H1 (cell line): Measurements from ENCODE around the gene COL27A1. TPM values are rescaled to one million over a fixed set of nuclear protein-coding genes. Genes with fewer than 3 reads are reported as not detected.

Experiments
- CTCF ChIA-PET: fragments of 300-600 bp; sonication (Branson Sonifier 250); formaldehyde crosslinking; loops from one replicate; lab custom pipeline; 2021; ENCODE audit not compliant: partially characterized antibody; lab: Charles Lee
- POLR2A ChIA-PET: fragments of 300-600 bp; sonication (Branson Sonifier 250); formaldehyde crosslinking; loops from one replicate; lab custom pipeline; 2021; ENCODE audit warnings: inconsistent platforms; ENCODE audit not compliant: partially characterized antibody; lab: Charles Lee
- DNase-seq, 2 experiments: peaks; one replicate each; pipeline versions ENCODE4 v3.0.0 to v3.0.0-alpha.2; 2010 to 2022; ENCODE audit warnings: low spot score in 2 of 2, low read depth in 1 of 2, mixed read lengths in 1 of 2
- FAIRE-seq: peaks from 2 replicates; lab custom pipeline; 2011; peaks lifted over from hg19 to GRCh38; lab: Jason Lieb, UNC
- H2AFZ ChIP-seq: 2 replicates; pipeline ENCODE4 v1.8.1; 2012; ENCODE audit warnings: low read length, inconsistent platforms
- H2AK5ac ChIP-seq: 2 replicates; pipeline ENCODE4 v1.6.1; 2013; ENCODE audit warnings: low read depth, low read length
- H2BK120ac ChIP-seq: replicated peaks from 2 replicates; pipeline ENCODE3; 2013; ENCODE audit warnings: low read depth, low read length, inconsistent platforms
- H2BK12ac ChIP-seq: 2 replicates; pipeline ENCODE4 v1.6.1; 2013; ENCODE audit warnings: low read depth, low read length
- H2BK15ac ChIP-seq: 2 replicates; pipeline ENCODE4 v1.6.1; 2013; ENCODE audit warnings: low read length
- H2BK20ac ChIP-seq: 2 replicates; pipeline ENCODE4 v1.6.1; 2013; ENCODE audit warnings: low read length
- H2BK5ac ChIP-seq: 2 replicates; pipeline ENCODE4 v1.6.1; 2013; ENCODE audit warnings: low read depth, low read length
- H3K14ac ChIP-seq: 2 replicates; pipeline ENCODE4 v1.6.1; 2013; ENCODE audit warnings: inconsistent platforms; ENCODE audit not compliant: insufficient read length
- H3K18ac ChIP-seq: 2 replicates; pipeline ENCODE4 v1.6.1; 2013; ENCODE audit warnings: low read length; ENCODE audit errors: extremely low read depth
- H3K23ac ChIP-seq: 2 replicates; pipeline ENCODE4 v1.6.1; 2013; ENCODE audit warnings: inconsistent platforms; ENCODE audit not compliant: insufficient read length
- H3K23me2 ChIP-seq: 2 replicates; pipeline ENCODE4 v1.6.1; 2013; ENCODE audit warnings: low read depth, low read length
- H3K27ac ChIP-seq: 2 replicates; pipeline ENCODE4 v1.6.1; 2011; ENCODE audit warnings: low read depth, low read length, inconsistent platforms
- H3K27me3 ChIP-seq, 4 experiments: replicated peaks in 1 of 4; 1 replicate in 1 of 4; 2 replicates in 3 of 4; pipeline versions ENCODE4 v1.6.1 to v1.8.1; 2011 to 2013; ENCODE audit warnings: low read length in 3 of 4, mild to moderate bottlenecking in 3 of 4, inconsistent platforms in 2 of 4, mixed read lengths in 2 of 4, moderate library complexity in 1 of 4; ENCODE audit not compliant: control insufficient read depth in 3 of 4, insufficient read depth in 3 of 4; ENCODE audit errors: extremely low read depth in 1 of 4
- H3K36me3 ChIP-seq, 4 experiments: 2 replicates each; pipeline versions ENCODE4 v1.6.1 to v1.8.1; 2011 to 2013; ENCODE audit warnings: mild to moderate bottlenecking in 4 of 4, low read length in 3 of 4, moderate library complexity in 2 of 4, control low read depth in 1 of 4, inconsistent platforms in 1 of 4; ENCODE audit not compliant: insufficient read depth in 4 of 4, control insufficient read depth in 2 of 4
- H3K4ac ChIP-seq: replicated peaks from 2 replicates; pipeline ENCODE3; 2013; ENCODE audit warnings: low read length, low read depth, mixed read lengths, inconsistent platforms; ENCODE audit not compliant: insufficient read length
- H3K4me1 ChIP-seq, 4 experiments: replicated peaks in 1 of 4; 1 replicate in 1 of 4; 2 replicates in 3 of 4; pipeline versions ENCODE4 v1.6.1 to v1.8.1; 2011 to 2013; ENCODE audit warnings: low read length in 3 of 4, inconsistent platforms in 2 of 4, mixed read lengths in 1 of 4; ENCODE audit not compliant: insufficient read depth in 4 of 4, control insufficient read depth in 3 of 4
- H3K4me2 ChIP-seq, 2 experiments: 2 replicates each; pipeline versions ENCODE4 v1.6.1 to v1.8.1; 2011 to 2013; ENCODE audit warnings: low read depth in 2 of 2, low read length in 2 of 2, control low read depth in 1 of 2, inconsistent platforms in 1 of 2, mild to moderate bottlenecking in 1 of 2; ENCODE audit not compliant: insufficient read depth in 1 of 2
- H3K4me3 ChIP-seq, 4 experiments: fragments of 200-600, 300-600 bp in 1 of 4; sonication (generic), shearing (Covaris generic), sonication (Bioruptor Twin) in 1 of 4; 2 replicates each; pipeline versions ENCODE4 v1.5.1 to v1.8.1; 2011 to 2016; ENCODE audit warnings: low read length in 4 of 4, low read depth in 3 of 4, control low read depth in 2 of 4, inconsistent platforms in 2 of 4, mild to moderate bottlenecking in 2 of 4, mixed read lengths in 1 of 4, moderate library complexity in 1 of 4; ENCODE audit not compliant: insufficient read depth in 2 of 4; ENCODE audit errors: extremely low read depth in 1 of 4
- H3K56ac ChIP-seq: replicated peaks from 2 replicates; pipeline ENCODE3; 2013; ENCODE audit warnings: low read depth, mild to moderate bottlenecking, mixed read lengths, low read length, inconsistent platforms; ENCODE audit not compliant: insufficient read length
- H3K79me1 ChIP-seq: 2 replicates; pipeline ENCODE4 v1.6.1; 2013; ENCODE audit warnings: low read depth, low read length, control low read depth
- H3K79me2 ChIP-seq, 2 experiments: 2 replicates each; pipeline versions ENCODE4 v1.6.1 to v1.8.1; 2012 to 2013; ENCODE audit warnings: low read length in 2 of 2, mild to moderate bottlenecking in 2 of 2, inconsistent platforms in 1 of 2; ENCODE audit not compliant: insufficient read depth in 2 of 2, control insufficient read depth in 1 of 2
- H3K9ac ChIP-seq, 4 experiments: replicated peaks in 1 of 4; 1 replicate in 1 of 4; 2 replicates in 3 of 4; pipeline versions ENCODE4 v1.6.1 to v1.8.1; 2011 to 2013; ENCODE audit warnings: low read depth in 3 of 4, low read length in 3 of 4, control low read depth in 2 of 4, mild to moderate bottlenecking in 2 of 4, moderate library complexity in 2 of 4, inconsistent platforms in 1 of 4; ENCODE audit errors: extremely low read depth in 1 of 4
- H3K9me3 ChIP-seq, 2 experiments: 2 replicates each; pipeline versions ENCODE4 v1.6.1 to v1.8.1; 2012 to 2013; ENCODE audit warnings: mild to moderate bottlenecking in 2 of 2, moderate library complexity in 2 of 2, control low read depth in 1 of 2, inconsistent platforms in 1 of 2, low read depth in 1 of 2, low read length in 1 of 2, mixed read lengths in 1 of 2; ENCODE audit not compliant: insufficient read depth in 2 of 2
- H4K20me1 ChIP-seq, 2 experiments: replicated peaks in 1 of 2; 2 replicates each; pipeline versions ENCODE3 to v1.8.1; 2011 to 2013; ENCODE audit warnings: inconsistent platforms in 2 of 2, low read length in 2 of 2, mild to moderate bottlenecking in 1 of 2; ENCODE audit not compliant: insufficient read depth in 2 of 2, control insufficient read depth in 1 of 2
- H4K5ac ChIP-seq: 2 replicates; pipeline ENCODE4 v1.6.1; 2013; ENCODE audit warnings: low read length, low read depth, mixed read lengths, inconsistent platforms; ENCODE audit not compliant: insufficient read length
- H4K8ac ChIP-seq: 2 replicates; pipeline ENCODE4 v1.8.0; 2013; ENCODE audit warnings: mild to moderate bottlenecking, moderate library complexity, low read length, inconsistent platforms; ENCODE audit not compliant: insufficient read depth; ENCODE audit errors: extremely low read depth
- H4K91ac ChIP-seq: replicated peaks from 2 replicates; pipeline ENCODE3; 2013; ENCODE audit warnings: low read length, mixed read lengths, inconsistent platforms; ENCODE audit not compliant: insufficient read length
- CBX5 ChIP-seq: fragments of 300-800, 300-1000 bp; sonication (generic); IDR thresholded peaks from 2 replicates; pipeline ENCODE4 v1.7.1; 2016; ENCODE audit warnings: antibody characterized with exemption, low read length, low read depth
- SP1 ChIP-seq: IDR thresholded peaks from 2 replicates; pipeline ENCODE4 v1.6.1; 2011; ENCODE audit warnings: low read depth, low read length
- WGBS, 2 experiments: shearing (Covaris generic) in 1 of 2; methylation state at CpG; one replicate each; pipeline versions ENCODE4 v1.1.6 to v1.1.7; 2013 to 2015; ENCODE audit warnings: low lambda C conversion rate in 2 of 2, mixed read lengths in 2 of 2, inconsistent platforms in 1 of 2, low coverage in 1 of 2, missing lambda C conversion rate in 1 of 2; ENCODE audit not compliant: insufficient replicate concordance in 2 of 2, insufficient coverage in 1 of 2, insufficient read length in 1 of 2; ENCODE audit errors: extremely low coverage in 1 of 2, missing lambda C conversion rate in 1 of 2; 5-methylcytosine and 5-hydroxymethylcytosine counted together
- polyA plus RNA-seq, 7 experiments: library from polyadenylated mRNA; depleted of rRNA in 3 of 7; stranded (reverse) in 5 of 7; unstranded in 2 of 7; fragments of >200 nt in 5 of 7; fragments of 200-250 nt in 2 of 7; gene quantifications; 1 replicate in 5 of 7; 2 replicates in 1 of 7; 4 replicates in 1 of 7; pipeline versions ENCODE4 v1.2.1 to v1.2.3, GENCODE V29; 2011 to 2013; ENCODE audit warnings: missing spikeins in 2 of 7, mixed read lengths in 2 of 7
- total RNA-seq: library from RNA; stranded (reverse); fragmentation: NEBNext Ultra II Directional; extraction: Animal tissue kit (Norgen Biotek cat#: 25700); gene quantifications from 2 replicates; pipeline ENCODE4 v1.2.1, GENCODE V29; 2021

Gene COL27A1
- total and polyA plus RNA-seq, 2 of the 8 experiments (the other 6 are each of a cell fraction or from before 2014, with no cell fraction given): 15.1 to 22.8 TPM

GRCh38 chr9:114233491-114234185, 78.3 kb downstream of the COL27A1 start:
- H4K8ac ChIP-seq: no peak overlapping the region; the same call in 1 of the 2 replicates
- no peak overlapping the region for H2AFZ ChIP-seq
- H3K4me2 ChIP-seq: no peak overlapping the region
- H3K4me1 ChIP-seq: peaks cover 0 to 4% (median 0%) of the 10 kb centered on the region in 4 experiments; a peak in 2 of 7 replicates
- ChIA-PET POLR2A (interaction anchor here (0.9 kb wide), 1 partner anchor 8 kb away, joined by 3 read pairs; no protein-coding TSS in a partner anchor), CTCF (interaction anchor here (0.9 to 2.3 kb wide), 6 partner anchors 10 to 138 kb away, joined by 3 to 6 read pairs (median 5); partner anchors contain the start of gene COL27A1)
- H4K91ac ChIP-seq: no peak overlapping the region
- no peak for FAIRE-seq
- H3K23ac ChIP-seq: no peak overlapping the region
- H3K4me3 ChIP-seq: no peak overlapping the region
- H4K5ac ChIP-seq: no peak overlapping the region
- no peak overlapping the region for H3K27ac ChIP-seq
- H3K27me3 ChIP-seq: no peaks in the 10 kb centered on the region; a peak in 2 of 7 replicates
- H3K23me2 ChIP-seq: no peaks in the 10 kb centered on the region
- no peak overlapping the region for H3K14ac ChIP-seq
- no peaks in the 10 kb centered on the region for H3K79me2 ChIP-seq
- no peak for DNase-seq
- H2BK120ac ChIP-seq: no peak overlapping the region
- H3K9me3 ChIP-seq: no peaks in the 10 kb centered on the region
- no peak overlapping the region for H3K4ac ChIP-seq
- H2BK15ac ChIP-seq: no peak overlapping the region
- H2AK5ac ChIP-seq: no peak overlapping the region
- H2BK20ac ChIP-seq: no peak overlapping the region
- WGBS, 2 experiments: 86% methylated on average over 10 of the region's 10 CpGs; no CpG with 5 or more reads in 1 of the 2 experiments
- H3K18ac ChIP-seq: no peak overlapping the region
- TF ChIP-seq SP1: no peak
- TF ChIP-seq CBX5: no peak
- no peaks in the 10 kb centered on the region for H4K20me1 ChIP-seq
- no peak overlapping the region; the same call in 1 of the 2 replicates for H2BK5ac ChIP-seq
- no peak overlapping the region for H3K9ac ChIP-seq
- H3K36me3 ChIP-seq: no peaks in the 10 kb centered on the region
- no peak overlapping the region for H3K56ac ChIP-seq
- no peaks in the 10 kb centered on the region for H3K79me1 ChIP-seq
- no peak overlapping the region for H2BK12ac ChIP-seq
